BE2C (cell line): ENCODE measurements around the gene CLASP1.

Source experiments
- DNase-seq: peaks from one replicate; pipeline ENCODE4 v3.0.0-alpha.2; 2020
- H3K27me3 ChIP-seq: fragments of 250-450 bp; sonication (Bioruptor Pico); 2 replicates; pipeline ENCODE4 v1.5.1; 2020; ENCODE audit warnings: mild to moderate bottlenecking
- H3K36me3 ChIP-seq: fragments of 250-450 bp; sonication (Bioruptor Pico); 2 replicates; pipeline ENCODE4 v1.5.1; 2020; ENCODE audit warnings: mild to moderate bottlenecking
- H3K4me1 ChIP-seq: fragments of 250-450 bp; sonication (Bioruptor Pico); 2 replicates; pipeline ENCODE4 v1.5.1; 2020
- H3K4me3 ChIP-seq: 2 replicates; pipeline ENCODE4 v1.5.1; 2011; ENCODE audit warnings: low read depth, low read length
- H3K9me3 ChIP-seq: fragments of 250-450 bp; sonication (Bioruptor Pico); 2 replicates; pipeline ENCODE4 v1.5.1; 2020
- TF ChIP-seq, protein P1 (sequence below): IDR thresholded peaks from 2 replicates; pipeline ENCODE4 v1.5.1; 2012; ENCODE audit warnings: mild to moderate bottlenecking, low read depth, low read length

The CLASP1 gene

DNA sequence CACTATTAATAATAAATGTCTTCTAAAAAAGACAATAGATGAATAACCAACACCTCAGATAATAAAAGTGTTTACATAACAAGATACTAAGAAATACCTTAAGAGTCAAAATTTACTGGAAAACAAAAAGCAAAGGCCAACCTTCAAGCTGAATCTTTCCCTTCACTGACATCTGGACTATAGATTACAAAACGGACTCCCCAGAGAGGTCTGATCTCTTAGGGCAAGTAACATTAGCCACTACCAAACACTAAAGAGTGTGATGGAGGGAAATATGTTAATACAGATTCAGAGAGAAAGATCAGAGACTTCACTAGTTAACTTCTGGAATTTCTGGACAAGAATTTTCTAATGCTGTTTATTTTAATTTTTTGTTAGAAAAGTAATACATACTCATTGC is 13.9 kb downstream of the CLASP1 start:
- Histone ChIP-seq H3K9me3 (no peaks in the 10 kb centered on the region), H3K27me3 (no peaks in the 10 kb centered on the region), H3K4me3 (no peak overlapping the region), H3K4me1 (no peaks in the 10 kb centered on the region), H3K36me3 (no peaks in the 10 kb centered on the region)
- DNase-seq, result no peak
- TF ChIP-seq, protein P1, sequence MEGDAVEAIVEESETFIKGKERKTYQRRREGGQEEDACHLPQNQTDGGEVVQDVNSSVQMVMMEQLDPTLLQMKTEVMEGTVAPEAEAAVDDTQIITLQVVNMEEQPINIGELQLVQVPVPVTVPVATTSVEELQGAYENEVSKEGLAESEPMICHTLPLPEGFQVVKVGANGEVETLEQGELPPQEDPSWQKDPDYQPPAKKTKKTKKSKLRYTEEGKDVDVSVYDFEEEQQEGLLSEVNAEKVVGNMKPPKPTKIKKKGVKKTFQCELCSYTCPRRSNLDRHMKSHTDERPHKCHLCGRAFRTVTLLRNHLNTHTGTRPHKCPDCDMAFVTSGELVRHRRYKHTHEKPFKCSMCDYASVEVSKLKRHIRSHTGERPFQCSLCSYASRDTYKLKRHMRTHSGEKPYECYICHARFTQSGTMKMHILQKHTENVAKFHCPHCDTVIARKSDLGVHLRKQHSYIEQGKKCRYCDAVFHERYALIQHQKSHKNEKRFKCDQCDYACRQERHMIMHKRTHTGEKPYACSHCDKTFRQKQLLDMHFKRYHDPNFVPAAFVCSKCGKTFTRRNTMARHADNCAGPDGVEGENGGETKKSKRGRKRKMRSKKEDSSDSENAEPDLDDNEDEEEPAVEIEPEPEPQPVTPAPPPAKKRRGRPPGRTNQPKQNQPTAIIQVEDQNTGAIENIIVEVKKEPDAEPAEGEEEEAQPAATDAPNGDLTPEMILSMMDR, result no peak

DNA sequence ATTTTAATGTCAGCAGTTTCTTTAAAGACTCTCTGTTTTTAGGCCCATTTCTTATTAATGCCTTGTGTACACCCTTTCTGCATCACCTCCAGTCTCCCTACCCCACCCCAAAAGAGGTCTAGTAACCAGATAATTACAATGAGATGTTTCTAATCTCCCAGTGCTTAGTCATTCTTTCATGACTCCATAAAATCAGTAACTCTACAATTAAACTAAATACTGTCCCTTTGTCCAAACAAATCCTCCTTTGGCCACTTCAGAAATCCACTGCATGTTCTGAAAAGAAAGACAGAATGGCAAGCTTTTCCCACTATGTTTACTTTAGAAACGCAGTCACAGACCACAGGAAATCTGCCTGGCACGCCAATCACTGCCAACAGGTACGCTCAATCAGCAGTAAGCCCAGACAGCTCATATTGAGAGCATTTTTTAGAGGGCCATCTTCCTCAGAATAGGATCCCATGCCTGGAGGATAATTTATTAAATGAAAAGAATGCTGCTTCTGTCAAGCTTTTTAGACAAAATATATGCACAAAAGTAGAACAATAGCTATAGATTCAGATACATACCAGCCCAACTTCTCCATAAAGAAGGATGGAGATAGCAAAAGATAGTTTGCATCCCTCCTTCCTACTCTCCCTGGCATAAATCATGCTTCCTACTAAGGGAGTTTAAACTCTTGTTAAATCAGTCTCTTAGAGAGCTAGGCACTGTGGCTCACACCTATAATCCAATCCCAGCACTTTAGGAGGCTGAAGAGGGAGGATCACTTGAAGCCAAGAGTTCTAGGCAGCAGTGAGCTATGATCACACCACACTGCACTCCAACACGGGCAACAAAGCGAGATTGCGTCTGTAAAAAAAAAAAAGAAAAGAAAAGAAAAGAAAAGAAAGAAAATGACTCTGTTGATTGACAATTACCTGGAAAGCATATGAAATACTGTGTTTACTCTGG is 14.6 kb downstream of the CLASP1 start:
- TF ChIP-seq, protein P1, result no peak
- Histone ChIP-seq H3K4me3 (no peak overlapping the region), H3K27me3 (no peaks in the 10 kb centered on the region), H3K4me1 (no peaks in the 10 kb centered on the region), H3K9me3 (no peaks in the 10 kb centered on the region), H3K36me3 (no peaks in the 10 kb centered on the region)
- DNase-seq, result no peak

DNA sequence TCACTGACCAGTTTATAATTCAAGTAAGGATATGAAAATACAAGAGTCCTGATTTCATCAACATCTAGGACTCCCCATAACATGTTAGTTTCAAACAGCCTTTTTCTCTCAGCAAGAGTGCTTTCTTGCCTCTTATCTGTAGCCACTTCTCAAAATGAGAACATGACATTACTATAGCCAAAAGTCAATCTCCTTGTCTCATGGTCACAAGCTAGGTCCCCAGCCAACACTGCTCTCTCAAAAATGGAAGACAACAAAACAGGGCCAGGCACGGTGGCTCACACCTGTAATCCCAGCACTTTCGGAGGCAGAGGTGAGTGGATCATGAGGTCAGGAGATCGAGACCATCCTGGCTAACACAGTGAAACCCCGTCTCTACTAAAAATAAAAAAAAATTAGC is 15.8 kb downstream of the CLASP1 start:
- no peak for DNase-seq
- TF ChIP-seq, protein P1, result no peak
- no peak overlapping the region for H3K4me3 ChIP-seq

DNA sequence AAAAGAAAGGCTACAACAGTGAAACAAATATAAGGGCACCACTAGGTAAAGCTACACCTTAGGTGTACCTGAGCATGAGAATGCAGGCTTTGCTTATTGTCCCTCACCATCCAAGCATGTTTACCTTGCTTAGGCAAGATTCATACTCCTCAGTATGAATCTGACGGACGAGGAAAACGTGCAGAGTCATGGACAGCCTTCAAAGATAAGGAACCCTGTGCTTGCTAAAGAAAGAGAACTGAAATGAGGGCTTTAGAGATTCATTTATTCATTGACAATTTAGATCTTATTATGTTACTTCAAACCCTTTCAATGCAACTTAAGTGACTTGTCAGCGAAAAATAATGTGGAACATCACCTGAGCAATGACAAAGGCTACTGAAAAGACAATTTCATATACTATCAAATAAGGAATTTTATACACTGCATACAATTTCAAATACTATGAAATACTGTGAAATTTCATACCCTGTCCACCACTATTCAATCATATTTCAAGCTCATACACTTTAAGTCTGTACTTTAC is 21.7 kb downstream of the CLASP1 start:
- Histone ChIP-seq H3K36me3 (no peaks in the 10 kb centered on the region), H3K4me3 (no peak overlapping the region), H3K27me3 (no peaks in the 10 kb centered on the region), H3K9me3 (no peaks in the 10 kb centered on the region), H3K4me1 (no peaks in the 10 kb centered on the region)
- no peak for DNase-seq
- TF ChIP-seq, protein P1, result no peak

More for the DNA sequence above, 15.8 kb downstream of the CLASP1 start:
- Histone ChIP-seq H3K4me1 (no peaks in the 10 kb centered on the region), H3K9me3 (no peaks in the 10 kb centered on the region), H3K27me3 (no peaks in the 10 kb centered on the region), H3K36me3 (no peaks in the 10 kb centered on the region)

DNA sequence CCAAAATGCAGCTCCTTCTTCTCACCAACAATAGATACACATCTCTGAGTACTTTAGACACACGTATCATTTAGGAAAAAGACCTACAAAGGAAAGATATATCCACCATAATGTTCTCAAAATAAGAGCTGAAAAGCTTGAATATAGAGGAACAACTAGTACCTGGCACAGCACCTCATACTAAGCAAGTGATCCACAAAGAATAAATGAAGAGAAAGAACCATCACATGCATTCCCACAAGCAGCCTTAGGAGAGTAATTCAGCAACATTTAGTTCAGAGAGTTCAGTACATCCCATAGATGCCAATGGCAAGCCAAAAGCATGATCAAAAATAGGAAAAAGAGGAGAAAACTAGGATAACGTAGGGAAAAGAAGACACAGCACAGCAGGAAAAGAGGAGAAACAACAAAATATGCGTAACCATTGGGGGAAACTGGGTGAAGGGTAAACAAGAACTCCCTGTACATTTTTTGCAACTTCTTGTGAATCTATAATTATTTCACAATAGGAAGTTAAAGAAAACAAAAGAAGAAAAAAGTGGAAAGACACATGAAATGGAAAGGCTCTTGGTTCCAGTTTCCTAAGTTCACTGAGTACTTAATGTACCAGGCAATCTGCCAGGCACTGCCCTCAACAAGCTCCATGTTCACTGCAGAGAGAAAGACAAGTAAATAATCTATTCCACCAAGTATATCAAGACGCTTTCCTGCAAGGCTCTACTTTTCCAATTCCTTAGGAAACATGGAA is 22.3 kb downstream of the CLASP1 start:
- Histone ChIP-seq H3K4me3 (no peak overlapping the region), H3K36me3 (no peaks in the 10 kb centered on the region), H3K9me3 (no peaks in the 10 kb centered on the region), H3K4me1 (no peaks in the 10 kb centered on the region), H3K27me3 (no peaks in the 10 kb centered on the region)
- no peak for DNase-seq
- TF ChIP-seq, protein P1, result no peak
